GM12878 (cell line): ENCODE data around the gene CXXC1. TPM values are rescaled to one million over a fixed set of nuclear protein-coding genes. Genes with fewer than 3 reads are reported as not detected.

ENCODE experiments used
- ATAC-seq: fragments of 200-7000 bp; cut with Tn5 transposase; 3 replicates; pipeline ENCODE4 v1.9.1; 2020; ENCODE audit warnings: mild to moderate bottlenecking, moderate library complexity
- BruUV-seq: library from RNA; stranded (reverse); fragments of 400-500 nt; replicated peaks from 2 replicates; lab custom pipeline; 2021; lab: Mats Ljungman, UMichigan
- CTCF ChIA-PET: fragments of 300-600 bp; sonication (Branson Sonifier 250); formaldehyde crosslinking; extraction: SDS; loops from one replicate; lab custom pipeline; 2021; ENCODE audit warnings: inconsistent platforms; lab: Yijun Ruan, JAX
- POLR2A ChIA-PET: fragments of 350-600 bp; formaldehyde crosslinking; extraction: SDS; loops from one replicate; lab custom pipeline; 2021; ENCODE audit warnings: inconsistent platforms; lab: Charles Lee
- RAD21 ChIA-PET: fragments of 300-600 bp; sonication (Branson Sonifier 250); formaldehyde crosslinking; loops from one replicate; lab custom pipeline; 2023; ENCODE audit warnings: antibody characterized with exemption; ENCODE audit not compliant: unreplicated experiment; lab: Charles Lee
- SMC1A ChIA-PET: fragments of 300-600 bp; sonication (Branson Sonifier 250); formaldehyde crosslinking; loops from one replicate; lab custom pipeline; 2023; ENCODE audit not compliant: unreplicated experiment, uncharacterized antibody; lab: Charles Lee
- DNase-seq: peaks from one replicate; pipeline ENCODE4 v3.0.0-alpha.2; 2011; ENCODE audit warnings: low read depth, low spot score
- FAIRE-seq: peaks from 3 replicates; lab custom pipeline; 2011; peaks lifted over from hg19 to GRCh38; lab: Jason Lieb, UNC
- H2AFZ ChIP-seq: 2 replicates; pipeline ENCODE4 v1.6.0; 2011; ENCODE audit warnings: low read depth, low read length, control low read depth; ENCODE audit not compliant: control insufficient read depth
- H3K27ac ChIP-seq: 2 replicates; pipeline ENCODE4 v1.5.1; 2011; ENCODE audit warnings: control low read depth; ENCODE audit not compliant: control insufficient read depth, insufficient read depth
- H3K27me3 ChIP-seq, 2 experiments: replicated peaks in 1 of 2; 2 replicates each; pipeline versions ENCODE4 v1.6.0 to v1.6.1; 2011; ENCODE audit warnings: low read length in 1 of 2; ENCODE audit not compliant: control insufficient read depth in 2 of 2, insufficient read depth in 2 of 2
- H3K36me3 ChIP-seq, 2 experiments: 2 replicates each; pipeline ENCODE4 v1.5.1; 2011; ENCODE audit warnings: low read length in 1 of 2; ENCODE audit not compliant: control insufficient read depth in 2 of 2, insufficient read depth in 2 of 2
- H3K4me1 ChIP-seq: 2 replicates; pipeline ENCODE4 v1.6.1; 2011; ENCODE audit warnings: mild to moderate bottlenecking, low read length, moderate library complexity, mixed read lengths; ENCODE audit not compliant: control insufficient read depth, insufficient read depth
- H3K4me2 ChIP-seq: 2 replicates; pipeline ENCODE4 v1.6.0; 2011; ENCODE audit warnings: control low read depth; ENCODE audit not compliant: control insufficient read depth, insufficient read depth
- H3K4me3 ChIP-seq: fragments of 200-600 bp; sonication (generic); 2 replicates; pipeline ENCODE4 v1.5.1; 2016
- H3K79me2 ChIP-seq: 2 replicates; pipeline ENCODE4 v1.6.0; 2011; ENCODE audit warnings: low read length; ENCODE audit not compliant: control insufficient read depth, insufficient read depth
- H3K9ac ChIP-seq: 2 replicates; pipeline ENCODE4 v1.8.0; 2011; ENCODE audit warnings: low read length, control low read depth, mixed read lengths; ENCODE audit not compliant: control insufficient read depth, insufficient read depth
- H3K9me3 ChIP-seq: replicated peaks from 3 replicates; pipeline ENCODE4 v1.5.1; 2011; ENCODE audit warnings: mild to moderate bottlenecking, low read length; ENCODE audit not compliant: control insufficient read depth, insufficient read depth
- H4K20me1 ChIP-seq: 2 replicates; pipeline ENCODE4 v1.6.0; 2011; ENCODE audit not compliant: control insufficient read depth, insufficient read depth
- BRCA1 ChIP-seq: IDR thresholded peaks from 2 replicates; pipeline ENCODE4 v1.6.1; 2011; ENCODE audit warnings: low read depth, low read length, improper control_type of control experiment
- JUND ChIP-seq: IDR thresholded peaks from 2 replicates; pipeline ENCODE4 v1.6.1; 2012; ENCODE audit warnings: low read depth, mild to moderate bottlenecking, low read length, improper control_type of control experiment, moderate library complexity
- NKRF ChIP-seq: fragments of 450-650 bp; conservative IDR thresholded peaks from 2 replicates; pipeline ENCODE4 v1.6.1; 2017; ENCODE audit warnings: mild to moderate bottlenecking, moderate library complexity
- SIN3A ChIP-seq: IDR thresholded peaks from 2 replicates; pipeline ENCODE4 v1.6.1; 2012; ENCODE audit warnings: low read depth, low read length, improper control_type of control experiment
- USF1 ChIP-seq: IDR thresholded peaks from 2 replicates; pipeline ENCODE4 v1.6.1; 2011; ENCODE audit warnings: borderline replicate concordance, low read depth, mild to moderate bottlenecking, moderate library complexity, mixed read lengths, low read length; ENCODE audit not compliant: insufficient read depth; ENCODE audit errors: extremely low read length
- WGBS: methylation state at CpG from one replicate; pipeline ENCODE4 v1.1.6; 2016; ENCODE audit warnings: low lambda C conversion rate; ENCODE audit not compliant: insufficient replicate concordance, insufficient coverage; ENCODE audit errors: missing lambda C conversion rate; 5-methylcytosine and 5-hydroxymethylcytosine counted together
- in situ Hi-C: fragments of 300-500 bp; cut with MboI; formaldehyde crosslinking; loops from 9 replicates; pipeline ENCODE4 v1.14.3; 2018; ENCODE audit warnings: mixed read lengths
- intact Hi-C: fragments of 100-400 bp; cut with micrococcal nuclease; formaldehyde crosslinking; loops from one replicate; pipeline ENCODE4 v1.14.2; 2022; ENCODE audit not compliant: unreplicated experiment
- polyA plus RNA-seq, 11 experiments: library from polyadenylated mRNA; depleted of rRNA in 4 of 11; unstranded in 6 of 11; stranded (reverse) in 5 of 11; fragments of >200 nt; fragmentation: Nextera tagmentation in 4 of 11; fragmentation: Illumina TruSeq in 1 of 11; extraction: Ambion mirVana in 4 of 11; extraction: Trizol in 1 of 11; gene quantifications; 1 replicate in 1 of 11; 2 replicates in 10 of 11; pipeline versions ENCODE4 v1.2.1 to v1.2.3, GENCODE V29; 2011 to 2016; ENCODE audit warnings: inconsistent platforms in 2 of 11, missing spikeins in 2 of 11, low read depth in 1 of 11
- total RNA-seq, 4 experiments: library from RNA; depleted of rRNA in 3 of 4; stranded (reverse); fragments of >200 nt in 3 of 4; fragmentation: Illumina TruSeq in 1 of 4; extraction: Trizol in 1 of 4; gene quantifications; 2 replicates each; pipeline versions ENCODE4 v1.2.1 to v1.2.3, GENCODE V29; 2013 to 2021
- TF ChIP-seq, protein P1 (sequence below): fragments of 450-650 bp; IDR thresholded peaks from 2 replicates; pipeline ENCODE4 v1.6.1; 2017; ENCODE audit warnings: mild to moderate bottlenecking
- TF ChIP-seq, protein P2 (sequence below): fragments of 450-650 bp; IDR thresholded peaks from 2 replicates; pipeline ENCODE4 v1.6.1; 2016; ENCODE audit warnings: mild to moderate bottlenecking

Gene CXXC1
- total and polyA plus RNA-seq, 10 of the 15 experiments (the other 5 are each of a cell fraction or from before 2014, with no cell fraction given), result 9.2 to 180 (median 93.8) TPM

GRCh38 chr18:50282521-50283335, 4.8 kb downstream of the CXXC1 start:
- peaks cover 17% of the 10 kb centered on the region for H3K4me1 ChIP-seq
- no peak overlapping the region for H2AFZ ChIP-seq
- H3K27ac ChIP-seq, result no peak overlapping the region
- no peaks in the 10 kb centered on the region for H4K20me1 ChIP-seq
- H3K9ac ChIP-seq, result no peak overlapping the region
- peaks cover 32 to 34% of the 10 kb centered on the region in 2 experiments for H3K36me3 ChIP-seq
- in situ Hi-C loops, result loop anchor here (10.0 to 25.0 kb wide), 3 partner anchors 72 to 1470 kb away; no protein-coding TSS in a partner anchor
- DNase-seq (no peak), FAIRE-seq (no peak), ATAC-seq (no peak)
- no peaks in the 10 kb centered on the region for H3K9me3 ChIP-seq
- TF ChIP-seq USF1, result no peak
- TF ChIP-seq NKRF, result no peak
- TF ChIP-seq JUND, result no peak
- TF ChIP-seq, protein P1, sequence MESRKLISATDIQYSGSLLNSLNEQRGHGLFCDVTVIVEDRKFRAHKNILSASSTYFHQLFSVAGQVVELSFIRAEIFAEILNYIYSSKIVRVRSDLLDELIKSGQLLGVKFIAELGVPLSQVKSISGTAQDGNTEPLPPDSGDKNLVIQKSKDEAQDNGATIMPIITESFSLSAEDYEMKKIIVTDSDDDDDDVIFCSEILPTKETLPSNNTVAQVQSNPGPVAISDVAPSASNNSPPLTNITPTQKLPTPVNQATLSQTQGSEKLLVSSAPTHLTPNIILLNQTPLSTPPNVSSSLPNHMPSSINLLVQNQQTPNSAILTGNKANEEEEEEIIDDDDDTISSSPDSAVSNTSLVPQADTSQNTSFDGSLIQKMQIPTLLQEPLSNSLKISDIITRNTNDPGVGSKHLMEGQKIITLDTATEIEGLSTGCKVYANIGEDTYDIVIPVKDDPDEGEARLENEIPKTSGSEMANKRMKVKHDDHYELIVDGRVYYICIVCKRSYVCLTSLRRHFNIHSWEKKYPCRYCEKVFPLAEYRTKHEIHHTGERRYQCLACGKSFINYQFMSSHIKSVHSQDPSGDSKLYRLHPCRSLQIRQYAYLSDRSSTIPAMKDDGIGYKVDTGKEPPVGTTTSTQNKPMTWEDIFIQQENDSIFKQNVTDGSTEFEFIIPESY, result peak; percentile 64; the same call in 1 of the 2 replicates
- TF ChIP-seq, protein P2, sequence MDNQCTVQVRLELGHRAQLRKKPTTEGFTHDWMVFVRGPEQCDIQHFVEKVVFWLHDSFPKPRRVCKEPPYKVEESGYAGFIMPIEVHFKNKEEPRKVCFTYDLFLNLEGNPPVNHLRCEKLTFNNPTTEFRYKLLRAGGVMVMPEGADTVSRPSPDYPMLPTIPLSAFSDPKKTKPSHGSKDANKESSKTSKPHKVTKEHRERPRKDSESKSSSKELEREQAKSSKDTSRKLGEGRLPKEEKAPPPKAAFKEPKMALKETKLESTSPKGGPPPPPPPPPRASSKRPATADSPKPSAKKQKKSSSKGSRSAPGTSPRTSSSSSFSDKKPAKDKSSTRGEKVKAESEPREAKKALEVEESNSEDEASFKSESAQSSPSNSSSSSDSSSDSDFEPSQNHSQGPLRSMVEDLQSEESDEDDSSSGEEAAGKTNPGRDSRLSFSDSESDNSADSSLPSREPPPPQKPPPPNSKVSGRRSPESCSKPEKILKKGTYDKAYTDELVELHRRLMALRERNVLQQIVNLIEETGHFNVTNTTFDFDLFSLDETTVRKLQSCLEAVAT, result no peak
- TF ChIP-seq BRCA1, result no peak
- no peak for TF ChIP-seq SIN3A
- SMC1A ChIA-PET, result interaction anchor here (1.1 to 2.6 kb wide), 3 partner anchors 15 to 74 kb away, joined by 3 to 27 read pairs (median 3); no protein-coding TSS in a partner anchor
- CTCF ChIA-PET, result interaction anchor here (0.6 to 3.7 kb wide), 3 partner anchors 32 to 1936 kb away, joined by 3 to 37 read pairs (median 10); no protein-coding TSS in a partner anchor
- 97% methylated on average over 41 of the region's 42 CpGs for WGBS
- RAD21 ChIA-PET, result interaction anchor here (3.9 kb wide), 1 partner anchor 74 kb away, joined by 49 read pairs; no protein-coding TSS in a partner anchor
- no peaks in the 10 kb centered on the region for H3K27me3 ChIP-seq
- no TSS peak for BruUV-seq
- POLR2A ChIA-PET, result interaction anchor here (0.6 to 1.4 kb wide), 3 partner anchors 43 to 1738 kb away, joined by 3 to 12 read pairs (median 3); no protein-coding TSS in a partner anchor
- intact Hi-C loops, result loop anchor here (5.0 to 10.0 kb wide), 2 partner anchors 795 to 1328 kb away; partner anchors contain the start of genes C18orf32 and SMAD7
- peaks cover 58% of the 10 kb centered on the region for H3K79me2 ChIP-seq
- H3K4me2 ChIP-seq, result peak overlapping the region; percentile 92
- H3K4me3 ChIP-seq, result no peak overlapping the region
